ENCODE results near the gene GNG13. TPM values are rescaled to one million over a fixed set of nuclear protein-coding genes. Genes with fewer than 3 reads are reported as not detected.

GNG13 gene
- total RNA-seq, 2 experiments from 2014 or later, result not detected

GRCh38 chr16:794853-795466, 5.6 kb downstream of the GNG13 start:
- intact Hi-C loops (cut with micrococcal nuclease), result no loop called here
- DNase-seq, result no peak
- Mint-ChIP-seq H3K9me3 (no peaks in the 10 kb centered on the region), H3K36me3 (ENCODE audit: low read depth) (peaks cover 30% of the 10 kb centered on the region), H3K4me1 (ENCODE audit: low read depth) (peaks cover 3% of the 10 kb centered on the region), H3K4me3 (no peak overlapping the region), H3K27me3 (ENCODE audit: low read depth) (no peaks in the 10 kb centered on the region), H3K27ac (no peak overlapping the region)
- CTCF ChIA-PET, result no interaction called here

DNA sequence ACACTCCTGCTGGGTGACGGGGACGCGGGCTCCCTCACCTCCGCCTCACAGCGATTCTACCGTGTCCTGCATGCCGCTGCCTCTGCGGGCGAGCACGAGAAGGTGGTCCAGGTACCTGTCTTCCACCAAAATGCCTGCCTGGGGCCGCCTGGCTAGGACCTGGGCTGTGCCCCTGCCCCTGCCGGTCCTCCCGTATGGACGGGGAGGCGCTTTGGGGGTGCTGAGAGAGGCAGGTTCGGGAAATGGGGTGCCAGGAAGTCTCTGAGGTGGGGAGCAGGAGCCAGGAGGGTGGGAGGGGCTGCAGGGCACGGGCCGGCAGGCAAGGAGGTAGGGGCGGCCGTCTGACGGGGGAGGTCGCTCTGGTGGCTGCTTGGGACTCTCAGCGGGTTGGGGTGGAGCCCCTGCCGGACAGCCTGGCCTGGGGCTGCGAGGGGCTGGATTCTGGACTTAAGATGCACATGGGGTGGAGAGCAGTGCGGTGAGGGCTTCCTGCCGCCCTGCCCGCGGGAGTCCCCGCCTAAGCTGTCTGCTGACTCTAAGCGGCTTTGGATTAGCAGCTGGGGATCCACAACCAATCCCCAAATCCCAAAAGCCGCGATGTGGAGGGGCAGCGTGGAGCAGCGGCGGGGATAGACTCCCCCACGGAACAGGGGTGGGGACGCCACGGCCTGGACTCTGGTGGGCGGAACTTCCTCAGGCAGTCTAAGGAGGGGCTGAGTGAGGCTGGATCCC, 6.3 kb downstream of the GNG13 start:
- H3K4me1 Mint-ChIP-seq (ENCODE audit: low read depth), result peaks cover 6% of the 10 kb centered on the region
- CTCF ChIA-PET, result no interaction called here

GRCh38 chr16:793414-793813, 7.1 kb downstream of the GNG13 start:
- H3K4me1 Mint-ChIP-seq (ENCODE audit: low read depth), result peaks cover 6% of the 10 kb centered on the region
- no peaks in the 10 kb centered on the region for H3K9me3 Mint-ChIP-seq
- CTCF ChIA-PET, result no interaction called here
- intact Hi-C loops (cut with micrococcal nuclease), result no loop called here
- no peak overlapping the region for H3K4me3 Mint-ChIP-seq
- H3K27ac Mint-ChIP-seq, result no peak overlapping the region
- H3K27me3 Mint-ChIP-seq (ENCODE audit: low read depth), result no peaks in the 10 kb centered on the region
- DNase-seq, result no peak
- peaks cover 29% of the 10 kb centered on the region for H3K36me3 Mint-ChIP-seq (ENCODE audit: low read depth)

More for the DNA sequence above, 6.3 kb downstream of the GNG13 start:
- intact Hi-C loops (cut with micrococcal nuclease), result no loop called here
- H3K4me3 Mint-ChIP-seq, result no peak overlapping the region
- H3K27ac Mint-ChIP-seq, result no peak overlapping the region
- peaks cover 30% of the 10 kb centered on the region for H3K36me3 Mint-ChIP-seq (ENCODE audit: low read depth)
- no peak for DNase-seq
- no peaks in the 10 kb centered on the region for H3K9me3 Mint-ChIP-seq
- H3K27me3 Mint-ChIP-seq (ENCODE audit: low read depth), result no peaks in the 10 kb centered on the region

DNA sequence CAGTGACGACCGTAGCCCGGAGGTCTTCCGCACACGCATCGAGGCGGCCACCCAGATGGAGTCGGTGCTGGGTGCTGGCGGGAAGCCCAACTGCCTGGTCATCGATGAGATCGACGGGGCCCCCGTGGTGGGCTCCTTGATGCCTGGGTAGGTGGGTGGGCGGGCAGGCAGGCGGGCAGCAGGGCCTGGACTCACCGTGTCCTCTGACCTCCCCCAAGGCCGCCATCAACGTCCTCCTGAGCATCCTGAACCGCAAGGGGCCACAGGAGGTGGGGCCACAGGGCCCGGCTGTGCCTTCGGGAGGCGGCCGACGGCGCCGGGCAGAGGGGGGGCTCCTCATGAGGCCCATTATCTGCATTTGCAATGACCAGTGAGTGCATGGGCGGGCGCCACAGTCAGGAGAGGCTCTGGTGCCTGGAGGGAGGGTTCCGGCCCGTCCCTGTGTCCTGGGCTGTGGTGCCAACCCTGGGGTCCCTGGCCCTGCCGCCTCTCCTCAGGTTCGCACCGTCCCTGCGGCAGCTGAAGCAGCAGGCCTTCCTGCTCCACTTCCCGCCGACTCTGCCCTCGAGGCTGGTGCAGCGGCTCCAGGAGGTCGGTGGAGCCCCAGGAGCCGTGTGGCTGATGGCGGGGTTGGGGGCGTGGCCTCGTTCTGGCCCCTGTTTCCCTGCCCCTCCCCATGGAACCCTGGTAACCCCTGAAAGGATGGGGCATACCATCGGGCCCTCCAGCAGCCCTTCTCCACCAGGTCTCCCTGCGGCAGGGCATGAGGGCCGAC, 8.1 kb downstream of the GNG13 start:
- H3K9me3 Mint-ChIP-seq, result no peaks in the 10 kb centered on the region
- H3K27ac Mint-ChIP-seq, result no peak overlapping the region
- intact Hi-C loops (cut with micrococcal nuclease), result no loop called here
- CTCF ChIA-PET, result no interaction called here
- H3K27me3 Mint-ChIP-seq (ENCODE audit: low read depth), result no peaks in the 10 kb centered on the region
- DNase-seq, result no peak
- no peak overlapping the region for H3K4me3 Mint-ChIP-seq
- H3K4me1 Mint-ChIP-seq (ENCODE audit: low read depth), result peaks cover 6% of the 10 kb centered on the region
- H3K36me3 Mint-ChIP-seq (ENCODE audit: low read depth), result peaks cover 22% of the 10 kb centered on the region

- Mint-ChIP-seq H3K4me3 (no peak overlapping the region), H3K4me1 (ENCODE audit: low read depth) (peaks cover 13% of the 10 kb centered on the region)
These were observed 9.4 kb downstream of the GNG13 start for GRCh38 chr16:791131-791530.

DNA sequence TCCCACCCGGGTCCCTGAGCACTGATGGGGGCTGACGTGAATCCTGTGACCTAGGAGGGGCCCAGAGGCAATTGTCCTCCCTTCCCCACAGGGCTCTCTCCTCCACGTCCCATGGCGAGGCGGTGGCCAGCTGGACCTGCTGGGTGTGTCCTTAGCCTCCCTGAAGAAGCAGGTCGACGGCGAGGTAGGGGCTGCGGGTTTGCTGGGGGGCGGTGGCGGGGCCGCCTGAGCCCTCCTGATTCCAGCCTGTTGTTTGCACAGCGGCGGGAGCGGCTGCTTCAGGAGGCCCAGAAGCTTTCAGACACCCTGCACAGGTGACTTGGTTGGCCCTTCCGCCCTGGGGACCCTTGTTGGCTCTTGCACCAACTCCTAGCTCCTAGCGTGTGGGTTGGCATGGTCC, 10.4 kb downstream of the GNG13 start:
- no peak overlapping the region for H3K27ac Mint-ChIP-seq
- no peak for DNase-seq
- peak overlapping the region; percentile 66 for H3K4me3 Mint-ChIP-seq
- peaks cover 13% of the 10 kb centered on the region for H3K4me1 Mint-ChIP-seq (ENCODE audit: low read depth)
- H3K27me3 Mint-ChIP-seq (ENCODE audit: low read depth), result no peaks in the 10 kb centered on the region
- intact Hi-C loops (cut with micrococcal nuclease), result no loop called here
- H3K9me3 Mint-ChIP-seq, result no peaks in the 10 kb centered on the region
- H3K36me3 Mint-ChIP-seq (ENCODE audit: low read depth), result peaks cover 14% of the 10 kb centered on the region
- CTCF ChIA-PET, result interaction anchor here (1.0 kb wide), 1 partner anchor 77 kb away, joined by 4 read pairs; no protein-coding TSS in a partner anchor

More at GRCh38 chr16:791131-791530, 9.4 kb downstream of the GNG13 start:
- H3K36me3 Mint-ChIP-seq (ENCODE audit: low read depth), result peaks cover 17% of the 10 kb centered on the region
- DNase-seq, result no peak
- no peaks in the 10 kb centered on the region for H3K27me3 Mint-ChIP-seq (ENCODE audit: low read depth)
- no peak overlapping the region for H3K27ac Mint-ChIP-seq
- no peaks in the 10 kb centered on the region for H3K9me3 Mint-ChIP-seq
- CTCF ChIA-PET, result no interaction called here
- intact Hi-C loops (cut with micrococcal nuclease), result no loop called here

DNA sequence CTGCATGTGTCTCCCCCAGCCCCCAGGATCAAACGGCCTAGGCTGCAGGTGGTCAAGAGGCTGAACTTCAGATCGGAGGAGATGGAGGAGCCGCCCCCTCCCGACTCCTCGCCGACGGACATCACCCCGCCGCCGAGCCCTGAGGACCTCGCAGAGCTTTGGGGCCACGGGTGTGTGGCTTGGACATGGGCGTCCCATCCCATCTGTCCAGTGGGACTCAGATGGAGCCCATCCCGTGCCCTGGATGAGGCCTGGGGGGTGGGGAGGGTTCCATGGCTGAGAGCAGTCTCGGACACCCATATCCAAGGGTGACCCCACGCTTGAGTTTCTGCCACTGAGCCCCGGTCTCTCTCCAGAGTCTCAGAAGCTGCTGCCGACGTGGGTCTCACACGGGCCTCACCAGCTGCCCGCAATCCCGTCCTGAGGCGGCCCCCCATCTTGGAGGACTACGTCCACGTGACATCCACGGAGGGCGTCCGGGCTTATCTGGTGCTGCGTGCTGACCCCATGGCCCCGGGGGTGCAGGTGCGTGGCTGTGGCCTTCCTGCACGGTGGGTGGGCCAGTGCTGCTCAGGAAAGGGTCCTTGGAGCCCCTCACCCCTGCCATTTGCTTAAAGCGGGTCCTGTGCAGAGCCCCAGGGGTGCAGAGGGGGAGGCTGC, 11.2 kb downstream of the GNG13 start:
- Mint-ChIP-seq H3K9me3 (no peaks in the 10 kb centered on the region), H3K4me3 (peak overlapping the region; percentile 66), H3K27me3 (ENCODE audit: low read depth) (no peaks in the 10 kb centered on the region), H3K27ac (no peak overlapping the region), H3K36me3 (ENCODE audit: low read depth) (peaks cover 17% of the 10 kb centered on the region), H3K4me1 (ENCODE audit: low read depth) (peaks cover 13% of the 10 kb centered on the region)
- intact Hi-C loops (cut with micrococcal nuclease), result no loop called here
- CTCF ChIA-PET, result interaction anchor here (0.9 to 1.0 kb wide), 2 partner anchors 48 to 76 kb away, joined by 3 to 4 read pairs; no protein-coding TSS in a partner anchor
- no peak for DNase-seq

GRCh38 chr16:788399-789126, 12.0 kb downstream of the GNG13 start, which contains the start of gene CHTF18:
TSS of gene CHTF18 (plus strand) at chr16:788620. CDS start at chr16:788685, 65 bp downstream.
- Mint-ChIP-seq H3K4me3 (peak within 1 kb of the TSS; percentile 83), H3K36me3 (ENCODE audit: low read depth) (peaks cover 17% of the 10 kb centered on the region), H3K27ac (no peak within 1 kb of the TSS), H3K27me3 (ENCODE audit: low read depth) (no peaks in the 10 kb centered on the region), H3K4me1 (ENCODE audit: low read depth) (peaks cover 13% of the 10 kb centered on the region), H3K9me3 (no peaks in the 10 kb centered on the region)
- peak; percentile 94 for DNase-seq
- intact Hi-C loops (cut with micrococcal nuclease), result loop anchor here (1.0 kb wide), 2 partner anchors 19 to 48 kb away; partner anchors contain the start of gene CIAO3
- CTCF ChIA-PET, result interaction anchor here (0.8 to 6.1 kb wide), 3 partner anchors 47 to 116 kb away, joined by 3 to 55 read pairs (median 3); no protein-coding TSS in a partner anchor

DNA sequence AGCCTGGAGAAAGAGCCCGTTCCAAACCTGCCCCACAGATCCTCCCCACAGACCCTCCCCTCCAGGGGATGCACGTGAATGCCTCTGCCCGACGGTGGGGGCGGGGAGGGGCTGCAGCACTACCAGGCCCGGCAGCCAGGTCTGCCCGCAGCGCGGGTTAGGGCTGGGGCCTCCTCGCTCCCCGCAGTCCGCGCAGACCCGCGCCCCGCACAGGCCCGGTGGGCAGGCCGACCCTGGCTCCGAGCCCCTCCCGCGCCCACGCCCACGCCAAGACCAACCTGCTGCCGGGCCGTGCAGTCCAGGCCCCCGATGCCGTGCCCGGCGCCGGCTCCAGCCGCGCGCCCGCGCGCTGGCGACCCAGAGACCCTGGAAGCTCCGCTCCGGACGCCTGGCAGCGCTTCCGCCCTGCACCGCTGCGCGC, 12.5 kb downstream of the GNG13 start, which contains the start of gene RPUSD1:
Gene RPUSD1 (minus strand): TSS at position 404 of the 421 bp plus-strand sequence. CDS start 644 bp downstream, outside the sequence.
- Mint-ChIP-seq H3K9me3 (no peaks in the 10 kb centered on the region), H3K27ac (no peak within 1 kb of the TSS), H3K4me3 (peak within 1 kb of the TSS; percentile 83), H3K4me1 (ENCODE audit: low read depth) (peaks cover 13% of the 10 kb centered on the region), H3K27me3 (ENCODE audit: low read depth) (no peaks in the 10 kb centered on the region), H3K36me3 (ENCODE audit: low read depth) (peaks cover 17% of the 10 kb centered on the region)
- no peak for DNase-seq
- CTCF ChIA-PET, result interaction anchor here (0.8 to 6.1 kb wide), 2 partner anchors 75 to 115 kb away, joined by 3 to 55 read pairs; no protein-coding TSS in a partner anchor
- intact Hi-C loops (cut with micrococcal nuclease), result loop anchor here (1.0 kb wide), 2 partner anchors 19 to 48 kb away; partner anchors contain the start of gene CIAO3

DNA sequence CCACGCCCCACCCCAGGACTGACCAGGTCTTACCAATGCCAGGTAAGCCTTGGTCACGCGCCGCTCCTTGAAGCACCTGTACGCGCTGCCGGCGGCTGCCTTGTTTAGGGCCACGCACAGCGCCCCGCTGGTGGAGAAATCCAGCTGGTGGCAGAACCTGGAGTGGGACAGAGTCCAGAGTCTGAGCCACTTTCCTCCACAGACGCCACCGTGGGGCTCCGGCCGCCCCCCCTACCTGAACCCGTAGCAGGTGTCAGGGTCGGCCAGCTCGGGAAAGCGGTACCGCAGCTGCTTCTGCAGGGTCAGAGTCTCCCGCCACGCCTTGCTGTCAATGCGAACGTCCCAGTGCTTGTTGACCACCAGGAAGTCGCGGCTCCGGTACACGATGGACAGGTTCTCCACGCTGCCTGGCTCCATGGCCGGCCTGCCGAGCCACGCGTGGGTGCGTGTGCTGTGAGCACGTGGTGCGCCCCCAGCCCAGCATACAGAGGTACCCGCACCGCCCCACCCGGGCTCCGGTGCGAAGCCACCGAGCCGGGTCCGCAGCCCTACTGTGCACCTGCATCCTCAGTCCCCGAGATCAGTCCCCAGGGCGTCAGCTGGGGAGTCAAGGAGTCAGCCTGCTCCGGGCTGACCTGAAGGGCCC, 13.1 kb downstream of the GNG13 start:
- Mint-ChIP-seq H3K9me3 (no peaks in the 10 kb centered on the region), H3K4me3 (peak overlapping the region; percentile 83), H3K4me1 (ENCODE audit: low read depth) (peaks cover 13% of the 10 kb centered on the region), H3K27me3 (ENCODE audit: low read depth) (no peaks in the 10 kb centered on the region), H3K36me3 (ENCODE audit: low read depth) (peaks cover 17% of the 10 kb centered on the region), H3K27ac (no peak overlapping the region)
- CTCF ChIA-PET, result interaction anchor here (6.1 kb wide), 1 partner anchor 75 kb away, joined by 55 read pairs; no protein-coding TSS in a partner anchor
- intact Hi-C loops (cut with micrococcal nuclease), result no loop called here
- DNase-seq, result no peak
